ENCODE data around the gene POMC.
"Not testable (repeated sequence)": the region's sequence is repeated elsewhere in the genome, so short reads cannot be mapped to it uniquely, and the experiment has no call there.

Gene POMC

GRCh38 chr2:25176541-25177181, 8.3 kb upstream of the POMC start:
- no peak for DNase-seq (ENCODE audit: low spot score)

DNA sequence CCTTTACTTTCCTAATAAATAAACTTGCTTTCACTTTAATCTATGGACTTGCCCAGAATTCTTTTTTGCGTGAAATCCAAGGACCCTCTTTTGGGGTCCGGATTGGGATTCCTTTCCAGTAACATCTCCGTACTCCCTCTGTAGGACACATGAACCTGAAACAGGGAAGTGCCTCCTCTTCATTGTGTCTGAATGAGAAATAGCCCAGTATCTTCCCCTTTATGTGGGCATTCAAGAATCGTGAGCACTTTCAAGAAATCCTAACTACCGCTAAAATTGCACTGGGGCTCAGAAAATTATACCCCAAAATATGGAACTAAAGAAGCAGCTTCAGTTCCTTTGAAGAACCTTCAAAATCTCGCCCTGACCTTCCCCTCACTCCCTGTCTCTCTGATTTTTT, 7.8 kb upstream of the POMC start:
- no peak for DNase-seq (ENCODE audit: low spot score)

- DNase-seq (ENCODE audit: low spot score): no peak
These were observed 5.9 kb upstream of the POMC start for GRCh38 chr2:25174192-25174861.

- no peak for DNase-seq (ENCODE audit: low spot score)
These were observed 5.3 kb upstream of the POMC start for GRCh38 chr2:25173719-25174118.

- DNase-seq (ENCODE audit: low spot score): no peak
These were observed 2.5 kb upstream of the POMC start for GRCh38 chr2:25170888-25171287.

DNA sequence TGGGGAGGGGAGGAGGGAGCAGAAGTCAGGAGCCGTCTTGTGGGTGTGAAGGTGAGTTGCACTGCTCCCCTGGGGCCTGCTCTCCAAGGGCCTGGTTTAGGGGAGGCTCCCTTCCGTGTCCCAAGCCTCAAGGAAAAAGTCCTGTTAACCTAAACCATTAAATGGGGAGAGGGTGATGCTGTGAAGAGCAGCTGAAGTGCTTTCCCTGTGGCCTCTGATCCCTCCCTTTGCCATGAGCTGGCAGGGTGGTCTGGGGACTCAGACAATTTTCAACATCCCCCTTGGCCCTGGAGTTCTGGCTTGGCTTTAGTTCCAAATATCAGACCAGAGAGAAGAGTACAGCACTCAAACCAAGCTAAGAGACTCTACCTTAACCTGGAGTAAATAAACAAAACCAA, 692 bp upstream of the POMC start:
- DNase-seq (ENCODE audit: low spot score): no peak

GRCh38 chr2:25165992-25166875, 2.1 kb downstream of the POMC start:
- peak; percentile 61 for DNase-seq (ENCODE audit: low spot score)

- no peak for DNase-seq (ENCODE audit: low spot score)
These were observed 3.8 kb downstream of the POMC start for GRCh38 chr2:25164561-25164960.

- not testable (repeated sequence) for DNase-seq (ENCODE audit: low spot score)
These were observed 6.3 kb downstream of the POMC start for GRCh38 chr2:25162061-25162460.

GRCh38 chr2:25161055-25161781, 7.2 kb downstream of the POMC start:
- no peak for DNase-seq (ENCODE audit: low spot score)

DNA sequence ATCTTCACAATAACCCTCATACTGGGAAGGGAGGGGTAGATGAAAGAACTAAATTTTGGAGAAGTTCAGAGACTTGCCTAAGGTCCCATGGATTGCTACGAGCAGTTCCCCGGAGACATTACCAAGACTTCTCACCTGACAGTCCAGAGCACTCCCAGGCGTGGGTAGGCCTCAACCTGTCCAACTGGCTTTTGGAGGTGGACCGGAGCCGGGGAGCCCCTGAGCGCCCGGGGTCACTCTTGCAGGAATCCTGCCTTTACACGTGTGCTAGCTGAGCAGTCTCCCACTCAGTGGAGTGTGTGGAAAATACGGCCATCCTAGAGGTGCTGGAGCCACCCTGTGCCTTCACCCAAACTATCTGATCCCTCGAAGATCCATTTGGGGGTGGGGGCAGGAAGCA, 8.0 kb downstream of the POMC start:
- DNase-seq (ENCODE audit: low spot score): no peak

- peak; percentile 79 for DNase-seq (ENCODE audit: low spot score)
These were observed 8.4 kb downstream of the POMC start for GRCh38 chr2:25159949-25160348.

- no peak for DNase-seq (ENCODE audit: low spot score)
These were observed 10.1 kb downstream of the POMC start for GRCh38 chr2:25158096-25158852.

DNA sequence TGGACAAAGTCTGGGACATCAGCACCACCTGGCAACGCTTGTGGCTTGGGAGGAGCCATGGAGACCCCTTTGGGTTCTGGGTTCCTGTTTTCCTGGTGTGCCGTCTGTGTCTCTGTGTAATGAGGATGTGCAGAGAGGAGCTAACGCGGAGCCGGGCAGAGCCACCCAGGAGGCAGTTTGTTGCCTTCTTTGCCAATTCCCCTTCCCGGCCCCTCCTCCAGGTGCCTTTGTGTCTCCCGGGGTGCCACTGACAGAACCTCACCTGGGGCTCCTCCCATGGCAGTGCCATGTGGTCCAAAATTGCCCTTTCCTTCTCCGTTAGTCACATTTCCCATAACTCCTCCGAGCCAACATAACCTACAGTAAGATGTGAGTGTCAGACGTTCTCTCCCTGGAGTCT, 13.0 kb downstream of the POMC start:
- DNase-seq (ENCODE audit: low spot score): no peak

DNA sequence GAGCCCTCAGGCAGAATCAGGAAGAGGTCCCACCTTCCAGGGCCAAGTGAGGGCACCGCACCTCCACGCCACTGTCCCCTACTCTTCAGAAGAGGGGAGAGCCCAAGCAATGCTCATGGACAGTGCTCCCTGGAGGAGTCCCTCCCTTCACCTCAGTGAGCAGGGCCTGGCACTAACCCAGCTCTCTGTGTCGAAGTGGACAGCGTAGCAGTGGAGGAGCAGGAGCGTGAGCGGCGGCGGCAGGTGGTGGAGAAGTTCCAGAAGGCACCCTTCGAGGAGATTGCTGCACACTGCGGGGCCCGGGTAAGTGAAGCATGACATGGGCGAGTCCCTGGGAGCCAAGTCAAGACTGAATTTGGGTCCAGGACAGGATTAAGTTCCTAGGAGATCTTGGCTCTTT, 16.7 kb downstream of the POMC start:
- no peak for DNase-seq (ENCODE audit: low spot score)

- DNase-seq (ENCODE audit: low spot score): not testable (repeated sequence)
These were observed 17.4 kb downstream of the POMC start for GRCh38 chr2:25150993-25151392.

DNA sequence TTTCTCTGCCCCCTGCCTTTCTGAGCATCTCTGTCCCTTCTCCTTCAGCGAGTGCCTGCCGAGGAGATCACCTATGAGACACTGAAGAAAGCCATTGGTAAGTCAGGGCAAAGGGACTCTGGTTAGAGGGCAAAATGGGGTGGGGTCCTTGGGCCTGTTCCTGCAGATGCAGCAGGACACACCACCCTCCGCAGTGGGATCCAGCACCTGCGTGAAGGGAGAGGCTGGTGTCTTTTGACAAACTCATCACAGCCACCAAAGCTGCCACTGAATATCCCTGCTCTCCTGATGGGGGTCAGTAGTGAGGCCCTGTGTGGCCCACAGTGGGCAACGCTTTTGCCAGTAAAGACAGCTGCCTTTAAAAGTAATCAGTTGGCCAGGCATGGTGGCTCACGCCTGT, 18.7 kb downstream of the POMC start:
- DNase-seq (ENCODE audit: low spot score): no peak

- no peak for DNase-seq (ENCODE audit: low spot score)
These were observed 21.5 kb downstream of the POMC start for GRCh38 chr2:25146896-25147295.

- no peak for DNase-seq (ENCODE audit: low spot score)
These were observed 22.6 kb downstream of the POMC start for GRCh38 chr2:25145803-25146202.

DNA sequence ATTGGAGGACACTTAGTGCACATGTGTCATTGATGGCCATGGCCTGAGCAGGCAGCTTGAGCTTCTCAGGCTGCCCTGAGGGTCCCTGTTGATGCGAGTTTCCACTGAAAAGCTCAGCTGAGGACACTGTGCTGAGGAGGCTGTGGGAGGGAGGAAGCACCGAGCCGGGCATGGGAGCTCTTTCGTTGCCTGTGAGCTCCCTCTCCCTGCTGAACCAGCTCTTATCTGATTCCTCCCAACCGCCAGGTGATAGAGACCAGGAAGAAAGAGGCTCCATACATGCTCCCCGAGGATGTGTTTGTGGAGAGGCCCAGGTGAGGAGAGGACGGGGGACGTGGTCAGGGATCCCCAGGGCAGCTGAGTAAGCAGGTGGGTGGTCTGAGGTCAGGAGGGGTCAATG, 27.3 kb downstream of the POMC start:
- DNase-seq (ENCODE audit: low spot score): no peak

DNA sequence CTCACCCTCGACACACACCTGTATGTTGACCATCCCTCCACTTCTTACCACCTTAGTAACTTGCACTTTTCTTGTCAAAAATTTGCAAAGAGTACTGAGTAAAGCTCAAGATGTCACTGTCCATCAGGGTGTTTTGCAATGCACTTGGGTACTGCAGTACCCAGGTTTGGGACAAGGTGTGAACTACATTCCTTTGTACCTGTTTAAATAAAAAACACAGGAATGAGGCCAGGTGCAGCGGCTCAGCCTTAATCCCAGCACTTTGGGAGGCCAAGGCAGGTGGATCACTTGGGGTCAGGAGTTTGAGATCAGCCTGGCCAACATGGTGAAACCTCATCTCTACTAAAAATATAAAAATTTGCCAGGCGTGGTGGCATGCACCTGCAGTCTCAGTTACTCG, 27.8 kb downstream of the POMC start:
- DNase-seq (ENCODE audit: low spot score): not testable (repeated sequence)

- no peak for DNase-seq (ENCODE audit: low spot score)
These were observed 35.7 kb downstream of the POMC start for GRCh38 chr2:25132693-25133092.

All from iPS-NIHi11 (cell line).